Jurkat, Clone E6-1 (cell line): ENCODE results near the gene ACOX3.

Experiments used
- DNase-seq: peaks from one replicate; pipeline ENCODE4 v3.0.0-alpha.2; 2011; ENCODE audit warnings: low read depth, low spot score
- H3K4me3 ChIP-seq: 2 replicates; pipeline ENCODE4 v1.5.1; 2011; ENCODE audit warnings: mild to moderate bottlenecking, low read length, control low read depth, moderate library complexity

Gene ACOX3

GRCh38 chr4:8469550-8469949 is 29.0 kb upstream of the ACOX3 start:
- H3K4me3 ChIP-seq = no peak overlapping the region
- DNase-seq = no peak

DNA sequence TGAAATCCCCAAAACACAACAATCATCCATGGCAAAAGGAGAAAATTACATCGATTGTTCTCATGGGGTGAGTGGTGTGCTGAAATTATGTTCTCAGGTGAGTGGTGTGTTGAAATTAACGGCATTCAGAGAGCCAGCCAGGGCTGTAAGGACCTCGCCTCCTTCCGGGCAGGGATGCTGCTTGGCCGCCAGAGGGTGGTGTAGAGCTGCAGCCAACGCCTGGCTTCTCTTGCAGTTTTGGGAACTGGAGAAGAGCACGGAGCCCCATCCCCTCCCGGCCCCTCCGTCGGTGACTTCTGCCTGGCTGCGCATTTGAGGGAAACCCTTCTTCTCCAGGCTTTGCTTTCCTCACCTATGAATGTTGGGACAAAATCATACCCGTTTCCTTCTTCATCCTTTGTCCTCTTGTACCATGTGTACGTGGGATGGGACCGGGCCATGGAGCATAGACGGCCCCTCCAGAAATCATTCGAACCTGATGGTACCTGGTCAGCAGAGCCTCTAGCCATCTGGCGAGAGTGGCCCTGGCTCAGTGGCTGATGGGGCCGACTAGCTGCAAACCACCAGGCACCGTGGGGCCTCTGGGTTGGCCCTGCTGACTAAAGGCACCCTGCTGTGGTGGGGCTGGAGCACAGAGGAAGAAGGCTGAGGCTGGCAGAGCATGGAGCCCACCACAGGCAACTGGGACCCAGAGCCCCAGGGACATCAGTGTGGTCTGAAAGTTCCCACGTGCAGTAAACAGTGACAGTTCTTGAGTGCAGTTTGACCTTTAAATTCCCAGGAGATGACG is 28.4 kb upstream of the ACOX3 start:
- H3K4me3 ChIP-seq = no peak overlapping the region
- DNase-seq = peak; percentile 35

GRCh38 chr4:8467016-8467415 is 26.5 kb upstream of the ACOX3 start:
- DNase-seq = no peak
- no peak overlapping the region for H3K4me3 ChIP-seq

- H3K4me3 ChIP-seq = no peak overlapping the region
- no peak for DNase-seq
Observed at GRCh38 chr4:8465615-8466611, 25.4 kb upstream of the ACOX3 start.

DNA sequence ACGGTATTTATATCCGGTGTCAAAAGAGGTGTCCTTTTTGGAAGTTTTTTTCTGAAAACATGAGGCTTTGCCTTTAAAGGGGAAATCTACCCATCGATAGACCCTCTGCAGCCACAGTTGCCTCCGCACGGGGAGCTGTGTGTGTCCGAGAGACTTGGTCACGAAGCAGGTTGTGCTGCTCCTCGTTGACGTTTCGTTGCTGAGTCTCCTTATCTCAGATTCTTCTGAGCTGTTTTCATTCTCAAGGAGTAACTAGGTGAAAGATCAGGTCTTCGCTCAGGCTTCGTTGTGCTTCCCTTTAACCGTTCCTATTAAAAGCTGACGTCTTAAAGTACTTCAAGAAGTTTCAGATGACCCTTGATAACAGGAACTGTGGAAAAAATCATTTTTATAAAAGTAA is 23.9 kb upstream of the ACOX3 start:
- no peak overlapping the region for H3K4me3 ChIP-seq

DNA sequence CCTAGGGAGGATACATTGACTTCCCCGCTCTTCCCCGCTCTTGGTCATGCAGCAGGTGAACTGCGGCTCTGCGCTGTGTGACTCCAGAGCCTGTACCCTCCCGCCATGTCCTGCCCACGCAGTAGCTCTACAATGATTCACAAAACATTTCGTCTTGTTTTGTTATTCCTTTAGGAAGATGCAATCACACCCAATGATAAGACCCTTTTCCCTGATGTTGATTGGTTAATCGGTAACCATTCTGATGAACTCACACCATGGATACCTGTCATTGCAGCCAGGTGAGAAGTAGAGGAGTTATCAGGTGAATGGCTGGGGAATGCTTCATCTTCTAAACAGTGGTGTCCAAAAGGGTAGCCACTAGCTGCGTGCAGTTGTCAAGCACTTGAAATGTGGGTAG is 23.3 kb upstream of the ACOX3 start:
- DNase-seq = no peak
- no peak overlapping the region for H3K4me3 ChIP-seq

More for the DNA sequence above, 23.9 kb upstream of the ACOX3 start:
- no peak for DNase-seq

DNA sequence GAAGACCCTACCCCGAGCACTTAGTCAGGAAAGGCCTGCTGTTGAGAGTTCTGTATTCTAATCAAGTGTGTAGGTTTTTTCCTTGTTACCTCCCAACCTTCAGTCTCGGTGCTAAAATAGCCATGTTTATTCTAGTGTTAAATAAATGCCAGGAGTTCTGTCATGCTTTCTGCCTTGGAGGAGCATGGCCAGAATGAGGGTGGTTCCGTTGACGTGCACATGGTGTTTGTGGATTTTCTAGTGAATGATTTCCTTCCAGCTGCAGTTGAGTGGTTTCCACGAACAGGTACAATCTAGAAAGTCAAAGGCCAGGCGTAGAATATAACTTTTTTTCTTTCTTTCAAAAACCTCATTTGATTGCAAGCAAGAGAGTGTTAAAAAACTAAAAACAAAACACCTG is 21.1 kb upstream of the ACOX3 start:
- no peak overlapping the region for H3K4me3 ChIP-seq
- DNase-seq = no peak

- no peak overlapping the region for H3K4me3 ChIP-seq
- DNase-seq = no peak
Observed at GRCh38 chr4:8461086-8461485, 20.6 kb upstream of the ACOX3 start.

DNA sequence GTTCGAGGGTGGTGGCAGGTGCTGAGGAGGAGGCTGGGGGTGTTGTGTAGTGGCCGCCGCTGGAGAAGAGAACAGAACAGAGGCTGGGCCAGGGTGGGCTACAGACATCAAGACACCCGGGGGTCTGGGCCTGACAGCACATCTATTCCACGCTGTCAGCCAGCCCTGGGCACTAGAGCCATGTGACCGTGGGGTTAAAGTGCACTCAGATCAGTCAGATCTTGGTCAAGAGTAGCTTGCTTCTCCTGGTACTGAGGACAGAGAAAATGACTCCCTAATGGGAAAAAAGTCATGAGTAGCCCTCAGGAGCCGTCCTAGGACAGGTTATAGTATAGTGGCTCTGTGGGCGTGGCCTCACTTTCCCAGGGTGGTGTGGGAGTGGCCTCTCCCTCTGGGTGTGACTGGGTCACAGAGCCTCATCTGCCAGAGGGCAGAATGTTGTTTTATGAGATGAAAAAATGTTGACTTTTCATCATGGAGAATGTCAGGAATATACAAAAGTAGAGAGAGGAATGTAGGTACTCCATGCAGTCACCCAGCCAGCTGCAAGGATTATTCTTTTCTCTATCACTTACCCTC is 19.4 kb upstream of the ACOX3 start:
- no peak for DNase-seq

GRCh38 chr4:8457646-8458252 is 17.2 kb upstream of the ACOX3 start:
- DNase-seq = no peak
- H3K4me3 ChIP-seq = no peak overlapping the region

More for the DNA sequence above, 19.4 kb upstream of the ACOX3 start:
- H3K4me3 ChIP-seq = no peak overlapping the region

GRCh38 chr4:8453957-8454356 is 13.4 kb upstream of the ACOX3 start:
- H3K4me3 ChIP-seq = no peak overlapping the region
- no peak for DNase-seq

GRCh38 chr4:8451440-8452182 is 11.1 kb upstream of the ACOX3 start:
- H3K4me3 ChIP-seq = no peak overlapping the region
- no peak for DNase-seq

- no peak overlapping the region for H3K4me3 ChIP-seq
- no peak for DNase-seq
Observed at GRCh38 chr4:8446122-8446521, 5.6 kb upstream of the ACOX3 start.

GRCh38 chr4:8443801-8444200 is 3.3 kb upstream of the ACOX3 start:
- DNase-seq = no peak
- H3K4me3 ChIP-seq = no peak overlapping the region

GRCh38 chr4:8442596-8443358 is 2.3 kb upstream of the ACOX3 start:
- H3K4me3 ChIP-seq = no peak overlapping the region; the same call in 1 of the 2 replicates
- DNase-seq = no peak

GRCh38 chr4:8441499-8442091 is 1.1 kb upstream of the ACOX3 start:
- H3K4me3 ChIP-seq = peak overlapping the region; percentile 98
- DNase-seq = no peak

DNA sequence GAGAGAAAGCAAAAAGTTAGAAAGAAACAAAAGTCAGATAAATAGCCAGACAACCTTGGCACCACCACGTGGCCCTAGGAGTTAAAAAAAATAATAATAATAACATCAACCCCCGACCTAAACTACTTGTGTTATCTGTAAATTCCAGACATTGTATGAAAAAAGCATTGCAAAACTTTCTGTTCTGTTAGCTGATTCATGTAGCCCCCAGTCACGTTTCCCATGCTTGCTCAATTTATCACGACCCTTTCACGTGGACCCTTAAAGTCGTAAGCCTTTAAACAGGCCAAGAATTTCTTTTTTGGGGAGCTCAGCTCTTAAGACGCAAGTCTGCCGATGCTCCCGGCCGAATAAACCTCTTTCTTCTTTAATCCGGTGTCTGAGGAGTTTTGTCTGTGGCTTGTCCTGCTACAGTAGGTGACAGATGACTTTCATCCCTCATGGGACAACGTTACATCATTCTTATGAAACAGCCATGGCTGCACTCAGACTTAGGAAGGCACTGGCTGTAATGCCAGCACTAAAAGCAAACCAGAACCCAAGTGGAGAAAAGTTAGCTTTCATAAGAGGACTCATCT is 520 bp downstream of the ACOX3 start:
- DNase-seq = no peak
- peak overlapping the region; percentile 98 for H3K4me3 ChIP-seq
